Thyroid gland (tissue), 4 donors: ENCODE measurements around the gene RPS15. TPM values are rescaled to one million over a fixed set of nuclear protein-coding genes. Genes with fewer than 3 reads are reported as not detected.

Experiments
- DNase-seq, 2 donors: peaks; one replicate each; pipeline ENCODE4 v3.0.0-alpha.2; 2019
- H3K27ac ChIP-seq, 3 donors: fragments of 200-600 bp; sonication (generic); 1 replicate in 2 of 3; 2 replicates in 1 of 3; pipeline ENCODE4 v1.5.1; 2016 to 2019; ENCODE audit warnings: mild to moderate bottlenecking in 1 of 3, moderate library complexity in 1 of 3
- H3K27me3 ChIP-seq: fragments of 200-600 bp; sonication (generic); one replicate; pipeline ENCODE4 v1.5.1; 2019
- H3K36me3 ChIP-seq, 2 donors: fragments of 200-600 bp; sonication (generic); one replicate each; pipeline ENCODE4 v1.5.1; 2016 to 2019
- H3K4me1 ChIP-seq, 2 donors: fragments of 200-600 bp; sonication (generic); one replicate each; pipeline ENCODE4 v1.5.1; 2017 to 2019
- H3K4me3 ChIP-seq, 3 donors: fragments of 200-600 bp; sonication (generic); replicated peaks in 1 of 3; 1 replicate in 2 of 3; 2 replicates in 1 of 3; pipeline ENCODE4 v1.5.1; 2016; ENCODE audit warnings: mild to moderate bottlenecking in 1 of 3
- H3K9me3 ChIP-seq: fragments of 200-600 bp; sonication (generic); one replicate; pipeline ENCODE4 v1.5.1; 2017
- POLR2A ChIP-seq, 2 donors: fragments of 450-650 bp; IDR thresholded peaks; one replicate each; pipeline ENCODE4 v1.6.1; 2017; ENCODE audit warnings: antibody characterized with exemption in 2 of 2, mild to moderate bottlenecking in 2 of 2, moderate library complexity in 1 of 2
- WGBS, 2 donors: methylation state at CpG; one replicate each; pipeline ENCODE4 v1.1.5; 2017; 5-methylcytosine and 5-hydroxymethylcytosine counted together
- intact Hi-C: fragments of 100-400 bp; cut with DNase I; formaldehyde crosslinking; loops from one replicate; pipeline ENCODE4 v1.15.1; 2023
- total RNA-seq, 4 donors: library from RNA; depleted of rRNA; stranded (reverse); fragments of >200 nt; gene quantifications; one replicate each; pipeline ENCODE4 v1.2.3, GENCODE V29; 2016
- TF ChIP-seq, protein P1 (sequence below), 6 experiments: fragments of 200-600 bp in 3 of 6; fragments of 450-650 bp in 3 of 6; sonication (generic) in 3 of 6; IDR thresholded peaks; one replicate each; pipeline ENCODE4 v1.5.1; 2016 to 2019; ENCODE audit warnings: antibody characterized with exemption in 6 of 6, mild to moderate bottlenecking in 2 of 6, inconsistent platforms in 1 of 6, moderate library complexity in 1 of 6

RPS15 gene
- total RNA-seq, 4 donors from 2014 or later, result 1,760 to 2,977 (median 2,488) TPM

DNA sequence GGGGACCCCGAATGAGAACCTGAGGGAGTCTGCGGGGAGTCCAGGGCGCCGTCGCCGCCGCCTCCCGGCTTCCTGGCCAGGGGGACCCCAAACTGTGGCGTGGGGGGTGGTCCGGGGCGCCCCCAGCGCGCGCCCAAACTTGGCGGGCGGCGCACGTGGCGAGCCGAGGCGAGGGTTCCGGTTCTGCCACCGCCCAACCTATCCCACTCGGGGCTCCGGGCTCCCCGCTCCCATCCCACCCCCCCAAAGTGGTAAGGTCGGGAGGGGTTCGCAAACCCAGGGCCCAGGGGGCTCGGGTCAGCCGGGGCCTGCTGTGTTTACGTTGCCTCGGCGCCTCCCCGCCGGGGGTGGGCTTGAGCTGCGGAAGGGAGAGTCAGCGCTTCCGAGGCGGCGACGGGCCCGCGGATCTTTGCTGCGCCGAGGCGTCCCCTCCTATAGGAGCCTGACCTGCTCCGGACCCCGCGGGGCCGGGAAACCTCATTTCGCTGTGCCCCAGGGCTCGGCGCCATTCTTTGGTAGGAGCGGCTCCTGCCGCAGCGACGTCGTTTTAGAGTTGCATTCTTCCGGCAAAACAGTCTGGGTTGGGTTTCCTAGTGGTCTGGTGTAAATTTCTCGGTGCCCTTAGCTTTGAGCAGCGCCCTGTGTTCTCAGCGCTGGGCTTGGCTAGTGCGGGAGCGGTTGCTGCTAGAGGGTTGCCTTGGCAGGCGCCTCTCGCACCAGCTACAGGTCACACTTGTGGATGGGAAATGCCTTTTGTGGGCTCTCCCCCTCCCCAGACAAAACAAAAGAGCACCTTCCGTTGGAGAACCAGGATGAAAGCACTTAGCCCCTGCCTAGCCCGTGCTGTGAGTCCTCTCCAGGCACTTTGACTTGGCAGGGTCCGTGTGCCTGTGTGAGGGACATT is 29.6 kb upstream of the RPS15 start:
- TF ChIP-seq, protein P1, sequence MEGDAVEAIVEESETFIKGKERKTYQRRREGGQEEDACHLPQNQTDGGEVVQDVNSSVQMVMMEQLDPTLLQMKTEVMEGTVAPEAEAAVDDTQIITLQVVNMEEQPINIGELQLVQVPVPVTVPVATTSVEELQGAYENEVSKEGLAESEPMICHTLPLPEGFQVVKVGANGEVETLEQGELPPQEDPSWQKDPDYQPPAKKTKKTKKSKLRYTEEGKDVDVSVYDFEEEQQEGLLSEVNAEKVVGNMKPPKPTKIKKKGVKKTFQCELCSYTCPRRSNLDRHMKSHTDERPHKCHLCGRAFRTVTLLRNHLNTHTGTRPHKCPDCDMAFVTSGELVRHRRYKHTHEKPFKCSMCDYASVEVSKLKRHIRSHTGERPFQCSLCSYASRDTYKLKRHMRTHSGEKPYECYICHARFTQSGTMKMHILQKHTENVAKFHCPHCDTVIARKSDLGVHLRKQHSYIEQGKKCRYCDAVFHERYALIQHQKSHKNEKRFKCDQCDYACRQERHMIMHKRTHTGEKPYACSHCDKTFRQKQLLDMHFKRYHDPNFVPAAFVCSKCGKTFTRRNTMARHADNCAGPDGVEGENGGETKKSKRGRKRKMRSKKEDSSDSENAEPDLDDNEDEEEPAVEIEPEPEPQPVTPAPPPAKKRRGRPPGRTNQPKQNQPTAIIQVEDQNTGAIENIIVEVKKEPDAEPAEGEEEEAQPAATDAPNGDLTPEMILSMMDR (IDR thresholded peaks at IDR 0.05), result no peak
- TF ChIP-seq POLR2A (IDR thresholded peaks at IDR 0.05), result peak in 1 of 2 donors; percentile 34
- peak overlapping the region; percentile 91 to 94 (median 93) for H3K27ac ChIP-seq
- peak overlapping the region; percentile 73 to 99 (median 97) for H3K4me3 ChIP-seq
- H3K36me3 ChIP-seq, result no peaks in the 10 kb centered on the region
- H3K4me1 ChIP-seq, result peaks cover 29 to 44% of the 10 kb centered on the region in 2 donors
- intact Hi-C loops, result loop anchor here (5.0 kb wide), 1 partner anchor 131 kb away; the partner anchor contains the start of gene FAM174C
- H3K27me3 ChIP-seq, result no peaks in the 10 kb centered on the region
- WGBS, 2 donors, result 2% methylated on average over 9 of the region's 69 CpGs; no CpG with 5 or more reads in 1 of the 2 donors
- no peaks in the 10 kb centered on the region for H3K9me3 ChIP-seq
- peak; percentile 64 to 66 for DNase-seq

DNA sequence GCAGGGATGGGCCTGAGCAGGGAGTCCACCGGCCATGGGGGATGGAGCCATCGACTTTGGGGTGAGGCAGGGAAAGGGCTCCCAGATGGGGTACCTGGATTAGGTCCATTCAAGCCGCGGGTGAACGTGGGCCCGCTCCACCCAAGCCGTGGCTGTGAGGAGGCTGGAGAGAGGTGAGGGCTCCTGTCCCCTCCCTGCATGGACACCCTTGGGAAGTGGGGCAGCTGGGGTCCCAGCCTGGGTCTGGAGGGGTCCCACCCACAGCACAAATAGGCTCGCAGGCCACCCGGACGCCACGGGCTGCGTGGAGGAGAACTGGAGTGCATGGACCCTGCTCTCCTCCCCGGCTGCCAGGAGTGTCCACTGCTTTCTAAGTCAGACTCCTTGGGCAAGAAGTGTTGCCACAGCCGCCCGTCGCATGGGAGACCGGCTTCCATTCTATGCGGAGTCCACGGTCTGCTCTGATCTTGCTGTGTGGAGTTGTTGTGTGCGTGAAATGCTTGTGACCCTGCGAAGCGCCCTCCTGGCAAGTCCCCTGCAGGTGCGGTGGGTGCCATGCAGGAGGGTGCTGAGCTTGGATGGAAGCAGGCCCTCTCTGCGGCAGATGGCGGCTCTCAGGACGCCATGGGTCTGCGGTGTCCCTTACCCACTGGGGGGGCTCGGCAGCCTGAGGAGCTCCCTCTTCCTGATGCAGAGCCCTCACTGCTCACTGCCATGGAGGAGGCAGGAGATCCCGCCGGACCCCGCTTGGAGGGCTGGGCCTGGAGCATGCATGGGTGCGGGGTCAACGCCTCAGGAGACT is 28.8 kb upstream of the RPS15 start:
- no peaks in the 10 kb centered on the region for H3K36me3 ChIP-seq
- H3K27ac ChIP-seq, result peak overlapping the region; percentile 91 to 94 (median 93)
- DNase-seq, result no peak
- H3K4me3 ChIP-seq, result peak overlapping the region; percentile 73 to 99 (median 97)
- H3K4me1 ChIP-seq, result peaks cover 29 to 47% of the 10 kb centered on the region in 2 donors
- TF ChIP-seq, protein P1 (IDR thresholded peaks at IDR 0.05), result no peak
- TF ChIP-seq POLR2A (IDR thresholded peaks at IDR 0.05), result no peak
- H3K9me3 ChIP-seq, result no peaks in the 10 kb centered on the region
- H3K27me3 ChIP-seq, result no peaks in the 10 kb centered on the region
- WGBS, 2 donors, result 51 to 62% methylated on average over 13 to 22 of the region's 33 CpGs
- intact Hi-C loops, result loop anchor here (5.0 kb wide), 1 partner anchor 132 kb away; the partner anchor contains the start of gene FAM174C

DNA sequence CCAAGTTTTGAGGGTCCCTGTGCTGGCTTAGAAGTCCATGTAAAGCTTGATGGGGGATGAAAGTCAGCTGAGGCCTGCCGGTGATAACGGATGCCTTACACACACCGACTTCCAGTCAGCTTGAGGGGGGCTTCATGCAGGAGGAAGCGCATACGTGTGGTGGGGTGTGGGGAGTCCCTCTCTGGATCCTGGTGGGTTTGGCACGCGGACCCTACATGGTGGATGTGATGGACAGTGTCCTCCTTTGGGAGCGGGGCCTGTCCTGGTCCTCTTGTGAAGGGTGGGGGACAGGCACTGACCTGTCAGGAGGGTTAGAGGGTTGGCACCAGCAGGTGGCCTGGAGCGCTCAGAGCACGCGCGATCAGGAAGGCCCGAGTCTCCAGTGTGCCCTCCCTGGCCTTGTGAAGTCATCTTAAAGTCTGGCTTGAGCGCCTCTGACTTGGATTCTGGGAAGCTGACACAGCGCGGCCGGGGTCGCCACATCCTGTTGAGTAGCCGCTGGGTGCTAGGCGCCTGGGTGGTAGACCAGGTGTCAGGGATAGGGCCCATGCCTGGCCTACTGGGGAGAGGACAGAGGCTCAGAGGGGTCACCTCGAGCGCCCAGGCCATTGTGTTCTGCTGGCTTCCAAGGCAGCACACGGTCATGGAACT is 27.9 kb upstream of the RPS15 start:
- Histone ChIP-seq H3K27ac (peak overlapping the region in 1 of 3 donors; percentile 17), H3K9me3 (no peaks in the 10 kb centered on the region), H3K36me3 (no peaks in the 10 kb centered on the region), H3K27me3 (no peaks in the 10 kb centered on the region), H3K4me3 (peak overlapping the region in 1 of 3 donors; percentile 99), H3K4me1 (peaks cover 35 to 54% of the 10 kb centered on the region in 2 donors)
- intact Hi-C loops, result no loop called here
- 70 to 76% methylated on average over 11 to 23 of the region's 23 CpGs for WGBS, 2 donors
- no peak for TF ChIP-seq POLR2A (IDR thresholded peaks at IDR 0.05)
- TF ChIP-seq, protein P1 (IDR thresholded peaks at IDR 0.05), result no peak
- DNase-seq, result peak; percentile 55 to 61

DNA sequence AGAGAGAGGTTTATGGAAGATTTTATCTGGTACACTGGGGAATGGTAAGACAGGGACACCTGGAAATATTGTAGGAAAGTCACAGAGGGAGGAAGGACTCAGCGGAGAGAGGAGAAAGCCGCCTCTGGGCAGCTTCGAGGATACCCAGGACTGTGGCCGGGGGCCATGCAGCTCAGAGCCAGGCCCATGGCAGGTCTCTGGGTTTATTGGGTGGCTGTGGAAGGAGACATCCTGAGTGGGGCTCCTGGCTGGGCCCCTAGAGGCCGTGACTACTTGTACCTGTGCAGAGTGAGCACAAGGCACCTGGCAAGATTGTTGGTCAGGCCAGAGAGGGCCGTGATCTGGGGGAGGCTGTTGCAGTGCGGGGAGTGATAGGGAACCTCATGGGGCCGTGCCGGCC is 27.4 kb upstream of the RPS15 start:
- Histone ChIP-seq H3K9me3 (no peaks in the 10 kb centered on the region), H3K36me3 (no peaks in the 10 kb centered on the region), H3K27me3 (no peaks in the 10 kb centered on the region), H3K4me1 (peaks cover 40 to 59% of the 10 kb centered on the region in 2 donors), H3K27ac (peak overlapping the region in 1 of 3 donors; percentile 28), H3K4me3 (no peak overlapping the region)
- DNase-seq, result no peak
- TF ChIP-seq POLR2A (IDR thresholded peaks at IDR 0.05), result no peak
- TF ChIP-seq, protein P1 (IDR thresholded peaks at IDR 0.05), result no peak
- 80 to 90% methylated on average over 9 of the region's 9 CpGs for WGBS, 2 donors
- intact Hi-C loops, result no loop called here
